H1 (cell line): Measurements from ENCODE around the gene SERPINB12. TPM values are rescaled to one million over a fixed set of nuclear protein-coding genes. Genes with fewer than 3 reads are reported as not detected.

Experiments
- CTCF ChIA-PET: fragments of 300-600 bp; sonication (Branson Sonifier 250); formaldehyde crosslinking; loops from one replicate; lab custom pipeline; 2021; ENCODE audit not compliant: partially characterized antibody; lab: Charles Lee
- POLR2A ChIA-PET: fragments of 300-600 bp; sonication (Branson Sonifier 250); formaldehyde crosslinking; loops from one replicate; lab custom pipeline; 2021; ENCODE audit warnings: inconsistent platforms; ENCODE audit not compliant: partially characterized antibody; lab: Charles Lee
- DNase-seq, 2 experiments: peaks; one replicate each; pipeline versions ENCODE4 v3.0.0 to v3.0.0-alpha.2; 2010 to 2022; ENCODE audit warnings: low spot score in 2 of 2, low read depth in 1 of 2, mixed read lengths in 1 of 2
- FAIRE-seq: peaks from 2 replicates; lab custom pipeline; 2011; peaks lifted over from hg19 to GRCh38; lab: Jason Lieb, UNC
- H2AFZ ChIP-seq: 2 replicates; pipeline ENCODE4 v1.8.1; 2012; ENCODE audit warnings: low read length, inconsistent platforms
- H2AK5ac ChIP-seq: 2 replicates; pipeline ENCODE4 v1.6.1; 2013; ENCODE audit warnings: low read depth, low read length
- H2BK120ac ChIP-seq: replicated peaks from 2 replicates; pipeline ENCODE3; 2013; ENCODE audit warnings: low read depth, low read length, inconsistent platforms
- H2BK12ac ChIP-seq: 2 replicates; pipeline ENCODE4 v1.6.1; 2013; ENCODE audit warnings: low read depth, low read length
- H2BK15ac ChIP-seq: 2 replicates; pipeline ENCODE4 v1.6.1; 2013; ENCODE audit warnings: low read length
- H2BK20ac ChIP-seq: 2 replicates; pipeline ENCODE4 v1.6.1; 2013; ENCODE audit warnings: low read length
- H2BK5ac ChIP-seq: 2 replicates; pipeline ENCODE4 v1.6.1; 2013; ENCODE audit warnings: low read depth, low read length
- H3K14ac ChIP-seq: 2 replicates; pipeline ENCODE4 v1.6.1; 2013; ENCODE audit warnings: inconsistent platforms; ENCODE audit not compliant: insufficient read length
- H3K18ac ChIP-seq: 2 replicates; pipeline ENCODE4 v1.6.1; 2013; ENCODE audit warnings: low read length; ENCODE audit errors: extremely low read depth
- H3K23ac ChIP-seq: 2 replicates; pipeline ENCODE4 v1.6.1; 2013; ENCODE audit warnings: inconsistent platforms; ENCODE audit not compliant: insufficient read length
- H3K23me2 ChIP-seq: 2 replicates; pipeline ENCODE4 v1.6.1; 2013; ENCODE audit warnings: low read depth, low read length
- H3K27ac ChIP-seq: 2 replicates; pipeline ENCODE4 v1.6.1; 2011; ENCODE audit warnings: low read depth, low read length, inconsistent platforms
- H3K27me3 ChIP-seq, 4 experiments: replicated peaks in 1 of 4; 1 replicate in 1 of 4; 2 replicates in 3 of 4; pipeline versions ENCODE4 v1.6.1 to v1.8.1; 2011 to 2013; ENCODE audit warnings: low read length in 3 of 4, mild to moderate bottlenecking in 3 of 4, inconsistent platforms in 2 of 4, mixed read lengths in 2 of 4, moderate library complexity in 1 of 4; ENCODE audit not compliant: control insufficient read depth in 3 of 4, insufficient read depth in 3 of 4; ENCODE audit errors: extremely low read depth in 1 of 4
- H3K36me3 ChIP-seq, 4 experiments: 2 replicates each; pipeline versions ENCODE4 v1.6.1 to v1.8.1; 2011 to 2013; ENCODE audit warnings: mild to moderate bottlenecking in 4 of 4, low read length in 3 of 4, moderate library complexity in 2 of 4, control low read depth in 1 of 4, inconsistent platforms in 1 of 4; ENCODE audit not compliant: insufficient read depth in 4 of 4, control insufficient read depth in 2 of 4
- H3K4ac ChIP-seq: replicated peaks from 2 replicates; pipeline ENCODE3; 2013; ENCODE audit warnings: low read length, low read depth, mixed read lengths, inconsistent platforms; ENCODE audit not compliant: insufficient read length
- H3K4me1 ChIP-seq, 4 experiments: replicated peaks in 1 of 4; 1 replicate in 1 of 4; 2 replicates in 3 of 4; pipeline versions ENCODE4 v1.6.1 to v1.8.1; 2011 to 2013; ENCODE audit warnings: low read length in 3 of 4, inconsistent platforms in 2 of 4, mixed read lengths in 1 of 4; ENCODE audit not compliant: insufficient read depth in 4 of 4, control insufficient read depth in 3 of 4
- H3K4me2 ChIP-seq, 2 experiments: 2 replicates each; pipeline versions ENCODE4 v1.6.1 to v1.8.1; 2011 to 2013; ENCODE audit warnings: low read depth in 2 of 2, low read length in 2 of 2, control low read depth in 1 of 2, inconsistent platforms in 1 of 2, mild to moderate bottlenecking in 1 of 2; ENCODE audit not compliant: insufficient read depth in 1 of 2
- H3K4me3 ChIP-seq, 4 experiments: fragments of 200-600, 300-600 bp in 1 of 4; sonication (generic), shearing (Covaris generic), sonication (Bioruptor Twin) in 1 of 4; 2 replicates each; pipeline versions ENCODE4 v1.5.1 to v1.8.1; 2011 to 2016; ENCODE audit warnings: low read length in 4 of 4, low read depth in 3 of 4, control low read depth in 2 of 4, inconsistent platforms in 2 of 4, mild to moderate bottlenecking in 2 of 4, mixed read lengths in 1 of 4, moderate library complexity in 1 of 4; ENCODE audit not compliant: insufficient read depth in 2 of 4; ENCODE audit errors: extremely low read depth in 1 of 4
- H3K56ac ChIP-seq: replicated peaks from 2 replicates; pipeline ENCODE3; 2013; ENCODE audit warnings: low read depth, mild to moderate bottlenecking, mixed read lengths, low read length, inconsistent platforms; ENCODE audit not compliant: insufficient read length
- H3K79me1 ChIP-seq: 2 replicates; pipeline ENCODE4 v1.6.1; 2013; ENCODE audit warnings: low read depth, low read length, control low read depth
- H3K79me2 ChIP-seq, 2 experiments: 2 replicates each; pipeline versions ENCODE4 v1.6.1 to v1.8.1; 2012 to 2013; ENCODE audit warnings: low read length in 2 of 2, mild to moderate bottlenecking in 2 of 2, inconsistent platforms in 1 of 2; ENCODE audit not compliant: insufficient read depth in 2 of 2, control insufficient read depth in 1 of 2
- H3K9ac ChIP-seq, 4 experiments: replicated peaks in 1 of 4; 1 replicate in 1 of 4; 2 replicates in 3 of 4; pipeline versions ENCODE4 v1.6.1 to v1.8.1; 2011 to 2013; ENCODE audit warnings: low read depth in 3 of 4, low read length in 3 of 4, control low read depth in 2 of 4, mild to moderate bottlenecking in 2 of 4, moderate library complexity in 2 of 4, inconsistent platforms in 1 of 4; ENCODE audit errors: extremely low read depth in 1 of 4
- H3K9me3 ChIP-seq, 2 experiments: 2 replicates each; pipeline versions ENCODE4 v1.6.1 to v1.8.1; 2012 to 2013; ENCODE audit warnings: mild to moderate bottlenecking in 2 of 2, moderate library complexity in 2 of 2, control low read depth in 1 of 2, inconsistent platforms in 1 of 2, low read depth in 1 of 2, low read length in 1 of 2, mixed read lengths in 1 of 2; ENCODE audit not compliant: insufficient read depth in 2 of 2
- H4K20me1 ChIP-seq, 2 experiments: replicated peaks in 1 of 2; 2 replicates each; pipeline versions ENCODE3 to v1.8.1; 2011 to 2013; ENCODE audit warnings: inconsistent platforms in 2 of 2, low read length in 2 of 2, mild to moderate bottlenecking in 1 of 2; ENCODE audit not compliant: insufficient read depth in 2 of 2, control insufficient read depth in 1 of 2
- H4K5ac ChIP-seq: 2 replicates; pipeline ENCODE4 v1.6.1; 2013; ENCODE audit warnings: low read length, low read depth, mixed read lengths, inconsistent platforms; ENCODE audit not compliant: insufficient read length
- H4K8ac ChIP-seq: 2 replicates; pipeline ENCODE4 v1.8.0; 2013; ENCODE audit warnings: mild to moderate bottlenecking, moderate library complexity, low read length, inconsistent platforms; ENCODE audit not compliant: insufficient read depth; ENCODE audit errors: extremely low read depth
- H4K91ac ChIP-seq: replicated peaks from 2 replicates; pipeline ENCODE3; 2013; ENCODE audit warnings: low read length, mixed read lengths, inconsistent platforms; ENCODE audit not compliant: insufficient read length
- EP300 ChIP-seq, 2 experiments: IDR thresholded peaks; 1 replicate in 1 of 2; 2 replicates in 1 of 2; pipeline ENCODE4 v1.6.1; 2011 to 2012; ENCODE audit warnings: low read depth in 2 of 2, low read length in 2 of 2, mild to moderate bottlenecking in 2 of 2, borderline replicate concordance in 1 of 2, inconsistent platforms in 1 of 2, moderate library complexity in 1 of 2
- FOSL1 ChIP-seq: IDR thresholded peaks from 2 replicates; pipeline ENCODE4 v1.6.1; 2011; ENCODE audit warnings: mild to moderate bottlenecking, low read depth, low read length, moderate library complexity; ENCODE audit not compliant: insufficient read depth
- GABPA ChIP-seq: IDR thresholded peaks from 2 replicates; pipeline ENCODE4 v1.6.1; 2011; ENCODE audit warnings: mild to moderate bottlenecking, low read length, moderate library complexity, borderline replicate concordance; ENCODE audit not compliant: insufficient read depth
- POLR2A ChIP-seq, 2 experiments: IDR thresholded peaks; 1 replicate in 1 of 2; 2 replicates in 1 of 2; pipeline ENCODE4 v1.6.1; 2011; ENCODE audit warnings: low read depth in 2 of 2, low read length in 2 of 2, mild to moderate bottlenecking in 2 of 2; ENCODE audit errors: control extremely low read depth in 1 of 2
- SIN3A ChIP-seq, 2 experiments: IDR thresholded peaks in 1 of 2; conservative IDR thresholded peaks in 1 of 2; 2 replicates each; pipeline ENCODE4 v1.6.1; 2011 to 2012; ENCODE audit warnings: low read length in 2 of 2, improper control_type of control experiment in 1 of 2, low read depth in 1 of 2, mild to moderate bottlenecking in 1 of 2
- WGBS, 2 experiments: shearing (Covaris generic) in 1 of 2; methylation state at CpG; one replicate each; pipeline versions ENCODE4 v1.1.6 to v1.1.7; 2013 to 2015; ENCODE audit warnings: low lambda C conversion rate in 2 of 2, mixed read lengths in 2 of 2, inconsistent platforms in 1 of 2, low coverage in 1 of 2, missing lambda C conversion rate in 1 of 2; ENCODE audit not compliant: insufficient replicate concordance in 2 of 2, insufficient coverage in 1 of 2, insufficient read length in 1 of 2; ENCODE audit errors: extremely low coverage in 1 of 2, missing lambda C conversion rate in 1 of 2; 5-methylcytosine and 5-hydroxymethylcytosine counted together
- polyA plus RNA-seq, 7 experiments: library from polyadenylated mRNA; depleted of rRNA in 3 of 7; stranded (reverse) in 5 of 7; unstranded in 2 of 7; fragments of >200 nt in 5 of 7; fragments of 200-250 nt in 2 of 7; gene quantifications; 1 replicate in 5 of 7; 2 replicates in 1 of 7; 4 replicates in 1 of 7; pipeline versions ENCODE4 v1.2.1 to v1.2.3, GENCODE V29; 2011 to 2013; ENCODE audit warnings: missing spikeins in 2 of 7, mixed read lengths in 2 of 7
- total RNA-seq: library from RNA; stranded (reverse); fragmentation: NEBNext Ultra II Directional; extraction: Animal tissue kit (Norgen Biotek cat#: 25700); gene quantifications from 2 replicates; pipeline ENCODE4 v1.2.1, GENCODE V29; 2021

Gene SERPINB12
- total and polyA plus RNA-seq, 2 of the 8 experiments (the other 6 are each of a cell fraction or from before 2014, with no cell fraction given): not detected

- no peak overlapping the region for H2AFZ ChIP-seq
- no peaks in the 10 kb centered on the region for H3K9me3 ChIP-seq
- no peak overlapping the region for H2AK5ac ChIP-seq
- POLR2A ChIA-PET: no interaction called here
- no peaks in the 10 kb centered on the region for H3K4me1 ChIP-seq
- H3K9ac ChIP-seq: no peak overlapping the region
- CTCF ChIA-PET: interaction anchor here (0.7 to 4.8 kb wide), 5 partner anchors 11 to 315 kb away, joined by 3 to 33 read pairs (median 9); no protein-coding TSS in a partner anchor
- H3K4me2 ChIP-seq: no peak overlapping the region
- no peaks in the 10 kb centered on the region for H3K79me1 ChIP-seq
- H3K23me2 ChIP-seq: no peaks in the 10 kb centered on the region
- FAIRE-seq (no peak), DNase-seq (no peak)
- no peak overlapping the region for H4K8ac ChIP-seq
- no peak overlapping the region for H2BK120ac ChIP-seq
- H3K4ac ChIP-seq: no peak overlapping the region
- H4K5ac ChIP-seq: no peak overlapping the region
- WGBS, 2 experiments: 95% methylated on average over 5 of the region's 5 CpGs; no CpG with 5 or more reads in 1 of the 2 experiments
- H2BK15ac ChIP-seq: no peak overlapping the region
- H3K23ac ChIP-seq: no peak overlapping the region
- no peaks in the 10 kb centered on the region for H3K36me3 ChIP-seq
- H3K4me3 ChIP-seq: no peak overlapping the region
- no peak overlapping the region for H4K91ac ChIP-seq
- H3K27me3 ChIP-seq: no peaks in the 10 kb centered on the region
- no peak overlapping the region for H3K18ac ChIP-seq
- no peaks in the 10 kb centered on the region for H4K20me1 ChIP-seq
- H2BK12ac ChIP-seq: no peak overlapping the region
- H3K79me2 ChIP-seq: no peaks in the 10 kb centered on the region
- H3K14ac ChIP-seq: no peak overlapping the region
- H2BK5ac ChIP-seq: no peak overlapping the region
- no peak overlapping the region for H3K56ac ChIP-seq
- H3K27ac ChIP-seq: no peak overlapping the region
- no peak for TF ChIP-seq SIN3A (conservative IDR thresholded peaks at IDR 0.05 in 1 of 2, IDR thresholded peaks at IDR 0.05 in 1 of 2; ENCODE audit: low read depth in 1 of 2, low read length in 2 of 2)
- no peak for TF ChIP-seq EP300 (IDR thresholded peaks at IDR 0.05; ENCODE audit: borderline replicate concordance in 1 of 2, low read depth in 2 of 2, low read length in 2 of 2)
- TF ChIP-seq FOSL1: no peak
- TF ChIP-seq GABPA: no peak
- TF ChIP-seq POLR2A (IDR thresholded peaks at IDR 0.05; ENCODE audit: control extremely low read depth in 1 of 2, low read depth in 2 of 2, low read length in 2 of 2): no peak
- TF ChIP-seq, all 59 proteins: peak for 0
- no peak overlapping the region for H2BK20ac ChIP-seq
These were observed 13.2 kb upstream of the SERPINB12 start for GRCh38 chr18:63528863-63529492.
